ENCODE results near the gene MCU. TPM values are rescaled to one million over a fixed set of nuclear protein-coding genes. Genes with fewer than 3 reads are reported as not detected.
"Not testable (repeated sequence)": the region's sequence is repeated elsewhere in the genome, so short reads cannot be mapped to it uniquely, and the experiment has no call there.

MCU gene, protein sequence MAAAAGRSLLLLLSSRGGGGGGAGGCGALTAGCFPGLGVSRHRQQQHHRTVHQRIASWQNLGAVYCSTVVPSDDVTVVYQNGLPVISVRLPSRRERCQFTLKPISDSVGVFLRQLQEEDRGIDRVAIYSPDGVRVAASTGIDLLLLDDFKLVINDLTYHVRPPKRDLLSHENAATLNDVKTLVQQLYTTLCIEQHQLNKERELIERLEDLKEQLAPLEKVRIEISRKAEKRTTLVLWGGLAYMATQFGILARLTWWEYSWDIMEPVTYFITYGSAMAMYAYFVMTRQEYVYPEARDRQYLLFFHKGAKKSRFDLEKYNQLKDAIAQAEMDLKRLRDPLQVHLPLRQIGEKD
- total RNA-seq (2014; rRNA removed; shearing (Covaris generic); ENCODE audit: low replicate concordance), result 81.5 and 115 TPM in 2 replicates

- peak; percentile 89 for DNase-seq (ENCODE audit: low read depth)
- in situ Hi-C loops (cut with HindIII; ENCODE audit: low pct_unique_long_range_greater_than_20kb, low sequenced_read_pairs), result no loop called here
Observed at GRCh38 chr10:72691863-72692743, at the start of gene MCU. TSS of gene MCU (plus strand) at chr10:72692143. CDS start at chr10:72692152, 9 bp downstream.

- in situ Hi-C loops (cut with HindIII; ENCODE audit: low pct_unique_long_range_greater_than_20kb, low sequenced_read_pairs), result no loop called here
- DNase-seq (ENCODE audit: low read depth), result no peak
Observed at GRCh38 chr10:72642318-72642717, 49.6 kb upstream of the MCU start.

GRCh38 chr10:72645263-72645858 is 46.6 kb upstream of the MCU start:
- in situ Hi-C loops (cut with HindIII; ENCODE audit: low pct_unique_long_range_greater_than_20kb, low sequenced_read_pairs), result no loop called here
- no peak for DNase-seq (ENCODE audit: low read depth)

- in situ Hi-C loops (cut with HindIII; ENCODE audit: low pct_unique_long_range_greater_than_20kb, low sequenced_read_pairs); DNase-seq (ENCODE audit: low read depth): not testable (repeated sequence)
Observed at GRCh38 chr10:72646971-72647370, 45.0 kb upstream of the MCU start.

- DNase-seq (ENCODE audit: low read depth), result no peak
- in situ Hi-C loops (cut with HindIII; ENCODE audit: low pct_unique_long_range_greater_than_20kb, low sequenced_read_pairs), result no loop called here
Observed at GRCh38 chr10:72648301-72648700, 43.6 kb upstream of the MCU start.

DNA sequence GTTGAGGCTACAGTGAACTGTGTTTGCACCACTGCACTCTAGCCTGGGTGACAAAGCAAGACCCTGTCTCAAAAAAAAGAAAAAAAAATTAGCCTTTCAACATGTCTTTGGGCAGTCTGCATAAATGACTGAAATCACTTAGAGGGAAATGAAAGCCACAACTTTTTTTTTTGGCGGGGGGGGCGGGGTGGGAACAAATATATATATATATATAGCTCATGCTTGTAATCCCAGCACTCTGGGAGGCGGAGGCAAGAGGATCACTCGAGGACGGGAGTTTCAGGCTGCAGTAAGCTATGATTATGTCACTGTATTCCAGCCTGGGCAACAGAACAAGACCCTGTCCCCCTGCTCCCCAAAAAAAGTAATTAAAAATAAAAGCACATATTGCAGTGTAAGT is 42.7 kb upstream of the MCU start:
- in situ Hi-C loops (cut with HindIII; ENCODE audit: low pct_unique_long_range_greater_than_20kb, low sequenced_read_pairs), result no loop called here
- no peak for DNase-seq (ENCODE audit: low read depth)

DNA sequence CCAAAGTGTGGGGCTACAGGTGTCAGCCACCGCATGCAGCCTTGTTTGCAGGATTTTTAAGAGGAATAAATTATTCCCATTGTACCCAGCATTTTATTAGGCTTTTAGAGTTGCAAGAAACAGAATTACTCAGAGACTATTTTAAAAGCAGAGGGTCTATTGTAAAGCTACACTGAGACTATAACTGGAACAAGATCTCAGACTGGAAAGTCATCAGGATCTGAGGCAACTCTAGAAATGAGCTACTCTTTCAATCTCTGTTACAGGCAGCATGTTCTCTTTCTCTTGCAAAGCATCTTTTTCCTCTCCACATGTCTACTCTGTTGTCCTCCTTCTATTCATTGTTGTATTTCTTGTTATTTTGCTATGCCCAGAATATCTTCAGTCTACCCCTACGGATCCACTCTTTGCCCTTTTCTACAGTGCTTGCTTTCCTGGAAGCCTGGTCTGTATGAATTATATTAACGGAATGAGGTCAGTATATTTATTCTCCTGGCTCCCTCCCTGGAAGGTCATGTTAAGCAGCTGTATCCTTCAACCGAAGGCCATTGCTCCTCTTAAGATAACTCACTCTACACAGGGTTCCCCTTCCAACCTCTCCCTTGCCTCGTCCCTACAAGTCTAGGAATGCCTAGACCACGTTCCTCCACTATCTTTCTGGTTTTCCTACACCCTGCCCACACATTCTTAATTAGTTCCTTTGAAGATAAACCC is 38.4 kb upstream of the MCU start:
- DNase-seq (ENCODE audit: low read depth), result no peak
- in situ Hi-C loops (cut with HindIII; ENCODE audit: low pct_unique_long_range_greater_than_20kb, low sequenced_read_pairs), result no loop called here

GRCh38 chr10:72654720-72655119 is 37.2 kb upstream of the MCU start:
- DNase-seq (ENCODE audit: low read depth), result no peak
- in situ Hi-C loops (cut with HindIII; ENCODE audit: low pct_unique_long_range_greater_than_20kb, low sequenced_read_pairs), result no loop called here

GRCh38 chr10:72658696-72659400 is 33.1 kb upstream of the MCU start:
- DNase-seq (ENCODE audit: low read depth), result no peak
- in situ Hi-C loops (cut with HindIII; ENCODE audit: low pct_unique_long_range_greater_than_20kb, low sequenced_read_pairs), result no loop called here

DNA sequence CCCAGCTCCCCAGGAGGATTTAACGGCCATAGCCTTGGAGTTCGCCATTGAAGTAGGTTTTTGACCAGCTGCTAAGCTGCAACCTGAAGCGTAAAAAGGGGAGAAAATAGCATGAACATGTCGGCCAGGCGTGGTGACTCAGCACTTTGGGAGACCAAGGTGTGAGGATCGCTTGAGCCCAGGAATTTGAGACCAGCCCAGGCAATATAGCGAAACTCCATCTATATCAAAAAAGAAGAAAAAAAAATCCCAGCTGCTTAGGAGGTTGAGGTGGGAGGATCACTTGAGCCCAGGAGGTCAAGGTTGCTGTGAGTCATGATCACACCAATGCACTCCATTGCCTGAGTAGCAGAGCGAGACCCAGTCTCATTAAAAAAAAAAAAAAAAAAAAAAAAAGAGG is 32.2 kb upstream of the MCU start:
- in situ Hi-C loops (cut with HindIII; ENCODE audit: low pct_unique_long_range_greater_than_20kb, low sequenced_read_pairs), result no loop called here
- peak; percentile 97 for DNase-seq (ENCODE audit: low read depth)

GRCh38 chr10:72660220-72660619 is 31.7 kb upstream of the MCU start:
- in situ Hi-C loops (cut with HindIII; ENCODE audit: low pct_unique_long_range_greater_than_20kb, low sequenced_read_pairs), result no loop called here
- no peak for DNase-seq (ENCODE audit: low read depth)

GRCh38 chr10:72661431-72661830 is 30.5 kb upstream of the MCU start:
- DNase-seq (ENCODE audit: low read depth), result no peak
- in situ Hi-C loops (cut with HindIII; ENCODE audit: low pct_unique_long_range_greater_than_20kb, low sequenced_read_pairs), result no loop called here

DNA sequence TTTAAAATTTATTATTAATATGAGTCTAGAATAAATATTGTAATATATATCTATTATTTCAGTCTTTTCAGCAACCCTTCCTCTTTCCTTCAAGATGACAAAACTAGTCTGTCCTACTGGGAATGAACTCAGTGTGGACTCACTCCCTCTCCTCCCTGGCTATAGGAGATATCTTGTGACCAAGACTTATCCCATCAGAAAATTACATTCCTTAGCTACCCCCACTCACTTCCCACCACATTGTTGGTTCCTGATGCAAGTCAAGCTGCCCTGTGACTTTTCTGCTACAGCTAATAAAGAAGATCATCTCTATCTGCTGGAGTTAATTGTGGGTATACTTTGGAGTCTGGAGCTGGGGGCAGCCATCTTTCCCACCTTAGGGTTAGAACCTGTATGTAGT is 28.0 kb upstream of the MCU start:
- in situ Hi-C loops (cut with HindIII; ENCODE audit: low pct_unique_long_range_greater_than_20kb, low sequenced_read_pairs), result no loop called here
- DNase-seq (ENCODE audit: low read depth), result no peak

DNA sequence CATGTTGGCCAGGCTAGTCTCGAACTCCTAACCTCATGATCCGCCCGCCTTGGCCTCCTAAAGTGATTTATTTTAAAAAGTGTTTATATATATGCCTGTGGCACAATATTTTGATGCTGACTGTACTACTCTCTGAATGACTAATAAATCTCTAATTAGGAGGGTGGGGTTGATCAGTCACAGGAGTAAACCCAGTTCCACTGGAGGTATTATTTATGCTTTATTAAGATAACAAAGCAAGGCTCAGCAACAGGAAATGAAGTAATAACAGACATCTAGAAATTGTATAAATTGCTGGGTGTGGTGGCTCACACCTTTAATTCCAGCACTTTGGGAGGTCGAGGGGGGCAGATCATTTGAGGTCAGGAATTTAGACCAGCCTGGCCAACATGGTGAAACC is 26.0 kb upstream of the MCU start:
- peak; percentile 49 for DNase-seq (ENCODE audit: low read depth)
- in situ Hi-C loops (cut with HindIII; ENCODE audit: low pct_unique_long_range_greater_than_20kb, low sequenced_read_pairs), result no loop called here

DNA sequence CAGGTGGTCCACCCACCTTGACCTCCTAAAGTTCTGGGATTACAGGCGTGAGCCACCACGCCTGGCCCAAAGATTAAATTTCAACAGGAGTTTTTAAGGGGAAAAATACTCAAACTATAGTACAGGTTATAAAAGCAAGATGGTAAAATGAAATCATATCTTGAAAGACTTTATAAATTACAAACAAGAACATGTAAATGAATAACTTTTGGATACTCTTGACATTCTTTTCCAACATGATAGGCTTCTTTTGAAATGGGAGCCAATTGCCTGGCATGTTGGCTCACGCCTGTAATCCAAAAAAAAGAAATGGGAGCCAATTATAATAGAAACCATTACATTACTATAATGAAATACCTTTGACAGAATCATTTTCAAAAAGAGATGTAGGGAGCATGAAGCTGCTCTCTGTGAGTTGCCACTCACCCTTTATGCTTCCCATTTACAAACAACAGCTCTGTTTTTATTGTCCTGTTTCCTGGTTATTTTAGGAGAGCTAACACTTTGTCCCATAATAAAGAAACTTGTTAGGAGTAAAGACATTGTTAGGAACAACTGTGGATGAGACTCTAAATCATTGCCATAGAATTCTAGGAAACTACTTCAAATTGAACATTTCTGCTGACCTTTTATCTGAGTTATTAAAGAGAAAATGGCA is 24.6 kb upstream of the MCU start:
- in situ Hi-C loops (cut with HindIII; ENCODE audit: low pct_unique_long_range_greater_than_20kb, low sequenced_read_pairs), result no loop called here
- DNase-seq (ENCODE audit: low read depth), result no peak

GRCh38 chr10:72673280-72673679 is 18.7 kb upstream of the MCU start:
- in situ Hi-C loops (cut with HindIII; ENCODE audit: low pct_unique_long_range_greater_than_20kb, low sequenced_read_pairs), result no loop called here
- no peak for DNase-seq (ENCODE audit: low read depth)

DNA sequence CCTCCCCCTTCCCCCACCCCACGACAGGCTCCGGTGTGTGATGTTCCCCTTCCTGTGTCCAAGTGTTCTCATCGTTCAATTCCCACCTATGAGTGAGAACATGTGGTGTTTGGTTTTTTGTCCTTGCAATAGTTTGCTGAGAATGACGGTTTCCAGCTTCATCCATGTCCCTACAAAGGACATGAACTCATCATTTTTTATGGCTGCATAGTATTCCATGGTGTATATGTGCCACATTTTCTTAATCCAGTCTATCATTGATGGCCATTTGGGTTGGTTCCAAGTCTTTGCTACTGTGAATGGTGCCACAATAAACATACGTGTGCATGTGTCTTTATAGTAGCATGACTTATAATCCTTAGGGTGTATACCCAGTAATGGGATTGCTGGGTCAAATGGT is 17.8 kb upstream of the MCU start:
- in situ Hi-C loops (cut with HindIII; ENCODE audit: low pct_unique_long_range_greater_than_20kb, low sequenced_read_pairs); DNase-seq (ENCODE audit: low read depth): not testable (repeated sequence)
